H9 (cell line): ENCODE data around the gene MSI2. TPM values are rescaled to one million over a fixed set of nuclear protein-coding genes. Genes with fewer than 3 reads are reported as not detected.

Experiments
- DNase-seq: peaks from one replicate; pipeline ENCODE4 v3.0.0-alpha.2; 2017
- H2AFZ ChIP-seq: one replicate; pipeline ENCODE4 v1.6.1; 2013; ENCODE audit warnings: mild to moderate bottlenecking, low read length, control low read depth, moderate library complexity
- H2AK5ac ChIP-seq: 2 replicates; pipeline ENCODE4 v1.6.1; 2013; ENCODE audit warnings: low read length, control low read depth, mixed read lengths; ENCODE audit not compliant: insufficient read length
- H2BK120ac ChIP-seq: one replicate; pipeline ENCODE4 v1.6.1; 2013; ENCODE audit warnings: low read depth, mild to moderate bottlenecking, low read length, control low read depth, inconsistent platforms; ENCODE audit not compliant: poor library complexity, severe bottlenecking
- H2BK12ac ChIP-seq: 2 replicates; pipeline ENCODE4 v1.6.1; 2013; ENCODE audit warnings: low read length, control low read depth, mixed read lengths, low read depth; ENCODE audit not compliant: insufficient read length
- H2BK15ac ChIP-seq: 2 replicates; pipeline ENCODE4 v1.6.1; 2013; ENCODE audit warnings: low read depth, low read length, control low read depth
- H2BK20ac ChIP-seq: one replicate; pipeline ENCODE4 v1.6.1; 2013; ENCODE audit warnings: low read depth, mild to moderate bottlenecking, low read length, control low read depth, inconsistent platforms; ENCODE audit not compliant: poor library complexity, severe bottlenecking
- H2BK5ac ChIP-seq: 2 replicates; pipeline ENCODE4 v1.6.1; 2013; ENCODE audit warnings: low read length, control low read depth, mixed read lengths; ENCODE audit not compliant: insufficient read length
- H3K14ac ChIP-seq: 2 replicates; pipeline ENCODE4 v1.6.1; 2013; ENCODE audit warnings: low read length, control low read depth; ENCODE audit not compliant: insufficient read depth
- H3K18ac ChIP-seq: 2 replicates; pipeline ENCODE4 v1.6.1; 2013; ENCODE audit warnings: low read depth, mild to moderate bottlenecking, mixed read lengths, low read length, control low read depth; ENCODE audit not compliant: insufficient read length
- H3K23ac ChIP-seq: 2 replicates; pipeline ENCODE4 v1.6.1; 2013; ENCODE audit warnings: low read length, control low read depth, mixed read lengths, low read depth; ENCODE audit not compliant: insufficient read length
- H3K23me2 ChIP-seq: 2 replicates; pipeline ENCODE4 v1.6.1; 2013; ENCODE audit warnings: low read depth, mild to moderate bottlenecking, mixed read lengths, low read length, control low read depth; ENCODE audit not compliant: insufficient read length, poor library complexity, severe bottlenecking
- H3K27ac ChIP-seq: 2 replicates; pipeline ENCODE4 v1.5.1; 2013; ENCODE audit warnings: low read length, control low read depth, mixed read lengths, low read depth; ENCODE audit not compliant: insufficient read length
- H3K27me3 ChIP-seq: 2 replicates; pipeline ENCODE4 v1.6.1; 2013; ENCODE audit warnings: low read length, control low read depth, inconsistent platforms; ENCODE audit not compliant: insufficient read depth
- H3K4ac ChIP-seq: 2 replicates; pipeline ENCODE4 v1.6.1; 2013; ENCODE audit warnings: low read depth, mild to moderate bottlenecking, control low read depth, inconsistent platforms, low read length, moderate library complexity
- H3K4me1 ChIP-seq: 2 replicates; pipeline ENCODE4 v1.6.1; 2013; ENCODE audit warnings: low read length, control low read depth, inconsistent platforms; ENCODE audit not compliant: insufficient read depth
- H3K4me2 ChIP-seq: 2 replicates; pipeline ENCODE4 v1.6.1; 2013; ENCODE audit warnings: low read length, control low read depth, mixed read lengths; ENCODE audit not compliant: insufficient read length, insufficient read depth
- H3K56ac ChIP-seq: 2 replicates; pipeline ENCODE4 v1.6.1; 2013; ENCODE audit warnings: low read depth, mild to moderate bottlenecking, mixed read lengths, low read length, control low read depth; ENCODE audit not compliant: insufficient read length
- H3K79me1 ChIP-seq: 2 replicates; pipeline ENCODE4 v1.6.1; 2013; ENCODE audit warnings: low read depth, mild to moderate bottlenecking, moderate library complexity, low read length, control low read depth, inconsistent platforms; ENCODE audit not compliant: insufficient read depth, poor library complexity, severe bottlenecking
- H3K79me2 ChIP-seq: 2 replicates; pipeline ENCODE4 v1.6.1; 2013; ENCODE audit warnings: low read length, control low read depth, inconsistent platforms; ENCODE audit not compliant: insufficient read depth
- H3K9ac ChIP-seq: 2 replicates; pipeline ENCODE4 v1.6.1; 2013; ENCODE audit warnings: low read length, control low read depth, mixed read lengths; ENCODE audit not compliant: insufficient read length; ENCODE audit errors: extremely low read depth
- H3K9me3 ChIP-seq: one replicate; pipeline ENCODE4 v1.6.1; 2013; ENCODE audit warnings: low read depth, low read length, inconsistent platforms; ENCODE audit not compliant: control insufficient read depth
- H3T11ph ChIP-seq: one replicate; pipeline ENCODE4 v1.6.1; 2013; ENCODE audit warnings: mild to moderate bottlenecking, low read length, control low read depth, inconsistent platforms
- H4K20me1 ChIP-seq: one replicate; pipeline ENCODE4 v1.6.1; 2013; ENCODE audit not compliant: control insufficient read depth, insufficient read length, insufficient read depth
- H4K5ac ChIP-seq: 2 replicates; pipeline ENCODE4 v1.6.1; 2013; ENCODE audit warnings: low read depth, mild to moderate bottlenecking, mixed read lengths, low read length, control low read depth; ENCODE audit not compliant: insufficient read length
- H4K8ac ChIP-seq: replicated peaks from 2 replicates; pipeline ENCODE4 v1.6.1; 2013; ENCODE audit warnings: low read length, control low read depth, mixed read lengths, low read depth; ENCODE audit not compliant: insufficient read length
- H4K91ac ChIP-seq: 2 replicates; pipeline ENCODE4 v1.6.1; 2013; ENCODE audit warnings: low read depth, mild to moderate bottlenecking, moderate library complexity, mixed read lengths, low read length, control low read depth; ENCODE audit not compliant: insufficient read length
- H3K27ac Mint-ChIP-seq, 3 experiments: 2 replicates in 2 of 3; 3 replicates in 1 of 3; pipeline ENCODE4 v1.8.0; 2020 to 2021; ENCODE audit warnings: mixed read lengths in 3 of 3, mild to moderate bottlenecking in 1 of 3, moderate library complexity in 1 of 3
- H3K27me3 Mint-ChIP-seq: 2 replicates; pipeline ENCODE4 v1.8.0; 2021; ENCODE audit warnings: low read depth, mild to moderate bottlenecking, moderate library complexity, mixed read lengths
- H3K36me3 Mint-ChIP-seq, 3 experiments: 2 replicates in 2 of 3; 3 replicates in 1 of 3; pipeline ENCODE4 v1.8.0; 2020 to 2021; ENCODE audit warnings: low read depth in 3 of 3, mixed read lengths in 3 of 3; ENCODE audit not compliant: insufficient read depth in 1 of 3
- H3K4me1 Mint-ChIP-seq, 2 experiments: 2 replicates each; pipeline ENCODE4 v1.8.0; 2020; ENCODE audit warnings: mixed read lengths in 2 of 2
- H3K4me3 Mint-ChIP-seq, 2 experiments: 2 replicates in 1 of 2; 3 replicates in 1 of 2; pipeline ENCODE4 v1.8.0; 2020 to 2021; ENCODE audit warnings: mild to moderate bottlenecking in 2 of 2, mixed read lengths in 2 of 2, moderate library complexity in 1 of 2
- H3K9me3 Mint-ChIP-seq, 2 experiments: 2 replicates in 1 of 2; 3 replicates in 1 of 2; pipeline ENCODE4 v1.8.0; 2020; ENCODE audit warnings: mild to moderate bottlenecking in 2 of 2, mixed read lengths in 2 of 2, moderate library complexity in 1 of 2
- WGBS: extraction: QIAGEN DNeasy Blood & Tissue Kit; methylation state at CpG from one replicate; pipeline ENCODE4 v1.1.7; 2013; ENCODE audit warnings: missing lambda C conversion rate, low lambda C conversion rate, mixed read lengths; ENCODE audit not compliant: insufficient read length; ENCODE audit errors: extremely low coverage; 5-methylcytosine and 5-hydroxymethylcytosine counted together
- total RNA-seq: library from RNA; stranded (reverse); gene quantifications from 2 replicates; pipeline ENCODE4 v1.2.1, GENCODE V29; 2021
- TF ChIP-seq, protein P1 (sequence below): fragments of 200-600 bp; sonication (generic); conservative IDR thresholded peaks from 3 replicates; pipeline ENCODE4 v1.8.0; 2021; ENCODE audit warnings: antibody characterized with exemption, mild to moderate bottlenecking

The MSI2 gene
- total RNA-seq, 1 experiment from 2014 or later = 98.5 TPM

DNA sequence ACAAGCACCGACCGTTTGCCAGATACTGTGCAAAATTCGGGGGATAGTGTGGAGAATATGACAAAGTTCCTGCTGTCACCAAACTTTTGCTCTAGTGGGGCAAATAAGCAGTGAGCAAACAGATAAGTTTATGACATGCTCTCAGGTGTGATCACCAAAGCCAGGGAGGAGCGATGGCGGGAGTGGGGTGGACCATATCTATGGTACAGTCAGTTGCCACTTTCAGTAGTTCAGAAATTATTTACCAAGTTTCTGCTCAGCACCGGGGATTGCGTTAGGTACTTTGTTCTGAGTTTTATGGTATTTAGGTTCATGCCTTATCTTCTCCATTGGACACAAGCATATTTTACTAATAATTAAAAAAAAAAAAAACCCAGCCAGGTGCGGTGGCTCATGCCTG, 11.9 kb downstream of the MSI2 start:
- no peak for DNase-seq
- Mint-ChIP-seq H3K36me3 (peaks cover 39 to 72% (median 65%) of the 10 kb centered on the region in 3 experiments; a peak in 6 of 7 replicates), H3K4me3 (no peak overlapping the region), H3K27me3 (no peaks in the 10 kb centered on the region), H3K27ac (peak overlapping the region in 1 of 3 experiments; percentile 74; a peak in 1 of 7 replicates), H3K4me1 (peaks cover 25 to 43% of the 10 kb centered on the region in 2 experiments), H3K9me3 (no peaks in the 10 kb centered on the region)
- no peak overlapping the region for H3T11ph ChIP-seq
- no peak overlapping the region for H2BK5ac ChIP-seq
- H2BK120ac ChIP-seq = no peak overlapping the region
- H4K91ac ChIP-seq = no peak overlapping the region
- no peak overlapping the region for H4K5ac ChIP-seq
- H3K23me2 ChIP-seq = no peaks in the 10 kb centered on the region
- no peak overlapping the region for H4K8ac ChIP-seq
- WGBS = no CpG with 5 or more reads among the region's 8 CpGs
- H2BK15ac ChIP-seq = no peak overlapping the region
- H3K4me1 ChIP-seq = 0 out of 2 replicates have a peak, but pooled peaks cover 2% of the 10 kb centered on the region
- TF ChIP-seq, protein P1, sequence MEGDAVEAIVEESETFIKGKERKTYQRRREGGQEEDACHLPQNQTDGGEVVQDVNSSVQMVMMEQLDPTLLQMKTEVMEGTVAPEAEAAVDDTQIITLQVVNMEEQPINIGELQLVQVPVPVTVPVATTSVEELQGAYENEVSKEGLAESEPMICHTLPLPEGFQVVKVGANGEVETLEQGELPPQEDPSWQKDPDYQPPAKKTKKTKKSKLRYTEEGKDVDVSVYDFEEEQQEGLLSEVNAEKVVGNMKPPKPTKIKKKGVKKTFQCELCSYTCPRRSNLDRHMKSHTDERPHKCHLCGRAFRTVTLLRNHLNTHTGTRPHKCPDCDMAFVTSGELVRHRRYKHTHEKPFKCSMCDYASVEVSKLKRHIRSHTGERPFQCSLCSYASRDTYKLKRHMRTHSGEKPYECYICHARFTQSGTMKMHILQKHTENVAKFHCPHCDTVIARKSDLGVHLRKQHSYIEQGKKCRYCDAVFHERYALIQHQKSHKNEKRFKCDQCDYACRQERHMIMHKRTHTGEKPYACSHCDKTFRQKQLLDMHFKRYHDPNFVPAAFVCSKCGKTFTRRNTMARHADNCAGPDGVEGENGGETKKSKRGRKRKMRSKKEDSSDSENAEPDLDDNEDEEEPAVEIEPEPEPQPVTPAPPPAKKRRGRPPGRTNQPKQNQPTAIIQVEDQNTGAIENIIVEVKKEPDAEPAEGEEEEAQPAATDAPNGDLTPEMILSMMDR = no peak
- H3K9me3 ChIP-seq = no peaks in the 10 kb centered on the region
- H2BK20ac ChIP-seq = no peak overlapping the region
- H3K27me3 ChIP-seq = no peaks in the 10 kb centered on the region
- no peak overlapping the region for H3K23ac ChIP-seq
- H3K4ac ChIP-seq = no peak overlapping the region
- no peak overlapping the region for H2BK12ac ChIP-seq
- H3K79me1 ChIP-seq = no peaks in the 10 kb centered on the region
- H3K9ac ChIP-seq = no peak overlapping the region
- H3K4me2 ChIP-seq = no peak overlapping the region
- H2AFZ ChIP-seq = no peak overlapping the region
- H3K14ac ChIP-seq = no peak overlapping the region
- H2AK5ac ChIP-seq = no peak overlapping the region
- peaks cover 3% of the 10 kb centered on the region for H4K20me1 ChIP-seq
- H3K18ac ChIP-seq = no peak overlapping the region
- no peak overlapping the region for H3K27ac ChIP-seq
- no peaks in the 10 kb centered on the region for H3K79me2 ChIP-seq
- H3K56ac ChIP-seq = no peak overlapping the region
